ENCODE measurements around the gene ARSB.

ARSB gene

DNA sequence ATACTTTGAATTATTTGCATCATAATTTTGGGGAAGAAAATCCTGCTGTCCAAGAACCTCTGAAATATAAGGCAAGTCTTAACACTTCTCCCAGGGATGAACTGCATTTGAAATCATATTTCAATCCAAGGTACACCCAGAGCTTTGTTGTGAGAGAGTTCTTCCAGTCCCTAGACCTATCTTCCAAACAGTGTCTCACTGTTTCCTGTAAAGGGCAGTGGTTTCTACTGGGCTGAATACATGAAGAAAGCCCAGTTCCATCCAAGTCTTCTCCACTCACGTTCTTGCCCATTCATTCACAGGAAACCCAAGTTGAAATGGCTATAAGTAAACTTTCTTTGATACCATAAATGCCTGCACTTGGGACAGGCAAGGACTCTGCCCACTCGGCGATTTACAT, 228.3 kb downstream of the ARSB start:
- TF ChIP-seq, protein P1, sequence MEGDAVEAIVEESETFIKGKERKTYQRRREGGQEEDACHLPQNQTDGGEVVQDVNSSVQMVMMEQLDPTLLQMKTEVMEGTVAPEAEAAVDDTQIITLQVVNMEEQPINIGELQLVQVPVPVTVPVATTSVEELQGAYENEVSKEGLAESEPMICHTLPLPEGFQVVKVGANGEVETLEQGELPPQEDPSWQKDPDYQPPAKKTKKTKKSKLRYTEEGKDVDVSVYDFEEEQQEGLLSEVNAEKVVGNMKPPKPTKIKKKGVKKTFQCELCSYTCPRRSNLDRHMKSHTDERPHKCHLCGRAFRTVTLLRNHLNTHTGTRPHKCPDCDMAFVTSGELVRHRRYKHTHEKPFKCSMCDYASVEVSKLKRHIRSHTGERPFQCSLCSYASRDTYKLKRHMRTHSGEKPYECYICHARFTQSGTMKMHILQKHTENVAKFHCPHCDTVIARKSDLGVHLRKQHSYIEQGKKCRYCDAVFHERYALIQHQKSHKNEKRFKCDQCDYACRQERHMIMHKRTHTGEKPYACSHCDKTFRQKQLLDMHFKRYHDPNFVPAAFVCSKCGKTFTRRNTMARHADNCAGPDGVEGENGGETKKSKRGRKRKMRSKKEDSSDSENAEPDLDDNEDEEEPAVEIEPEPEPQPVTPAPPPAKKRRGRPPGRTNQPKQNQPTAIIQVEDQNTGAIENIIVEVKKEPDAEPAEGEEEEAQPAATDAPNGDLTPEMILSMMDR (IDR thresholded peaks at IDR 0.05), result no peak
- no peak for TF ChIP-seq ZFX (IDR thresholded peaks at IDR 0.05; ENCODE audit: borderline replicate concordance)
- no peak overlapping the region for H3K27ac ChIP-seq

DNA sequence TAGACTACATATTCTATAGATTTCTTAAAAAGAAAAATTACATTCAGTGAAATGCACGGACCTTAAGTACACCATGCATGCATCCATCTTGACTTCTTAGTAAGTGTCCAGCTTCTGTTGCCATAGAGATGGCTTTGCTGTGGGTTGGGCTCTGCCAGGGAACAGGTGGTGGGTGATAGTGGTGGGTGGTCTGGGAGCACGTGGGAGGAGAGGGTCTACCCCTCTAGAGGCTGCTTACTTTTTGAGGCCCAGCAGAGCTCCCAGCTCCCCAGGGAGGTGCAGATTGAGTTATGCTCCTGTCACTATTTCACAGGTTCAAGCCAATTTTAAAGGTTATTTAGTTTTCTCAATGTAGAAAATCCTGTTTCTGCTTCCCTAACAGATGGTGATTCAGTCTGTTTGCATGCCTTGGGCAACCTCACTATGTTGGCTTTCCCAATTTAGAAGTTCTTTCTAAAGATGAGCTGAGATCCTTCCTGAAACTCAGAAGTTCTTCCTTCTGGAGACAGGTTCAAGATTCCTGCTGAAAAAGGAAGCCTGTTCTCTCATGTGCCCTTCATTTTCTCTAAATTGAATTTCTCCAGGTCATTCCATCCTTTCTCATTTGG, 229.2 kb downstream of the ARSB start:
- TF ChIP-seq, protein P1 (IDR thresholded peaks at IDR 0.05), result no peak
- TF ChIP-seq ZFX (IDR thresholded peaks at IDR 0.05; ENCODE audit: borderline replicate concordance), result no peak
- no peak overlapping the region for H3K27ac ChIP-seq

DNA sequence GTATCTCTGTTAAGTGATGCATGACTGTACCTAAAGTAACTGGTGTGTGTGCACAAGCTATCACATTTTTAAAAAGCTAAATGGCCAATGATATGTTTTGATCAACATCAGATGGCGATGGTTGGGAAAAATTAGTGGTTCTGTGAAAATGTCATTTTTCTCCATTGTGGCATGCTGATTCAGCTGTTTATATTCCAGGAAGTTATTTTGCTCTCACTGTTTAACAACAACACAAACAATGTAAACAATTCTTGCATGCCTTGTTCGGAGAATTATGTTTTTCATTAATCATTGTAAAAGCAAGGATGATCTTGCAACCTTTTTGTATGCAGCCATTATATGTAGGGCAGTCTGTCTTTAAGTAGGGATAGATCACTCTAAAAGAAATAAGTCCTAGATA, 230.5 kb downstream of the ARSB start:
- no peak overlapping the region for H3K27ac ChIP-seq

DNA sequence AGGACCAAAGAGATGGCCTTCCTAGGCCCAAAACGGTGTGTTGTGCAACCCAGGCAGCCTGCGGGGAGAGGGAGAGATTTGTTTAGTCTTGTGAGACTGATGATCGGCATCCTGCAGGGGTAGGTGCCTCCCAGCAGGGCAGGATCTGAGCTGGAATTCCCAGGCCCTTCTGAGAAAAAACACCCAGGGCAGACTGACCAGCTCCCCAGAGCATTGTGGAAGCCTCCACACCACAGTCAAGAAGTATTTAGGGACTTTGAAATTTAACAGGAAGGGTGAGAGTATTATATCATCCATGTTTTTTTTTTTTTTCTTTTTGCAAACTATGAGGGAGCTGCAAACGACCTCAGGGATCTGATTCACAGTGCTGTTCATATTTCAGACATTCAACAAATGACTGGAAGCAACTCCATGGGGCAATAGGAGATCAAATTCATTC, 232.0 kb downstream of the ARSB start:
- no peak for TF ChIP-seq ZFX (IDR thresholded peaks at IDR 0.05; ENCODE audit: borderline replicate concordance)
- TF ChIP-seq, protein P1 (IDR thresholded peaks at IDR 0.05), result no peak
- H3K27ac ChIP-seq, result no peak overlapping the region

More for the DNA sequence above, 230.5 kb downstream of the ARSB start:
- TF ChIP-seq ZFX (IDR thresholded peaks at IDR 0.05; ENCODE audit: borderline replicate concordance), result no peak
- TF ChIP-seq, protein P1 (IDR thresholded peaks at IDR 0.05), result no peak

DNA sequence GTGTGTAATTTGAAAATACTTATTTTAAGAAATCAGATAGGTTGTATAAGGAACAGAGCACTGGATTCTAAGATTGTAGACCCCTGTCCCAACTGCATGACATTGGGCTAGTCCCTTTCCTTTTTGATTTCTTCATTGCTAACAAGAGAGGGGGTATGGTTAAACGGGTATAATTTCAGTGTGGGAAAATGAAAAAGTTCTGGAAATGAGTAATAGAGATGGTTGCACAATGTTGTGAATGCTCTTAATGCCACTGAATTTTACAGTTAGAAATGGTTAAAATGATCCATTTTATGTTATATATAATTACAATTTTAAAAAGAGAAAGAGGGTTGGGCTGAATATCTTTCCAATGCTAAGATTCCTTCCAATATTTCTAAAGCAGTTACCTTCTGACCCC, 233.2 kb downstream of the ARSB start:
- no peak for TF ChIP-seq ZFX (IDR thresholded peaks at IDR 0.05; ENCODE audit: borderline replicate concordance)
- TF ChIP-seq, protein P1 (IDR thresholded peaks at IDR 0.05), result no peak
- no peak overlapping the region for H3K27ac ChIP-seq

DNA sequence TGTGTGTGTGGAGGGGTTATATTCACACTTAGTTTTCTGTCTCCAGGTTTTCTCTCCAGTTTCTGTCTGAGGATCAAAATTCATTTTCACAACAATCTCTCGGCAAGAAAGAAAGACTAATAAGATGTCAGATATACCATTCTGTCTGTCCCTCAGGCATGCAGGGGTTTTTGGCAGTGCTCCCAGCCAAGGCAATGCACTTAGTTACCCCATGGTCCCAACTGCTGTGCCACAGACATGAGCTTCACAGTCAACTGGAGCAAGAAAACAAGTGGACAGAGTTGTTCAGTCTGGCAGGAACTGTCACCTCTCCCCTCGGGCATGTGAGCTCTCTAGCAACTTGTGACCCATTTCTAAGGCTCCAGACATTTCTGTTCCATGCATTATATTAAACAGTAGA, 234.8 kb downstream of the ARSB start:
- TF ChIP-seq ZFX (IDR thresholded peaks at IDR 0.05; ENCODE audit: borderline replicate concordance), result no peak
- TF ChIP-seq, protein P1 (IDR thresholded peaks at IDR 0.05), result no peak
- no peak overlapping the region for H3K27ac ChIP-seq

DNA sequence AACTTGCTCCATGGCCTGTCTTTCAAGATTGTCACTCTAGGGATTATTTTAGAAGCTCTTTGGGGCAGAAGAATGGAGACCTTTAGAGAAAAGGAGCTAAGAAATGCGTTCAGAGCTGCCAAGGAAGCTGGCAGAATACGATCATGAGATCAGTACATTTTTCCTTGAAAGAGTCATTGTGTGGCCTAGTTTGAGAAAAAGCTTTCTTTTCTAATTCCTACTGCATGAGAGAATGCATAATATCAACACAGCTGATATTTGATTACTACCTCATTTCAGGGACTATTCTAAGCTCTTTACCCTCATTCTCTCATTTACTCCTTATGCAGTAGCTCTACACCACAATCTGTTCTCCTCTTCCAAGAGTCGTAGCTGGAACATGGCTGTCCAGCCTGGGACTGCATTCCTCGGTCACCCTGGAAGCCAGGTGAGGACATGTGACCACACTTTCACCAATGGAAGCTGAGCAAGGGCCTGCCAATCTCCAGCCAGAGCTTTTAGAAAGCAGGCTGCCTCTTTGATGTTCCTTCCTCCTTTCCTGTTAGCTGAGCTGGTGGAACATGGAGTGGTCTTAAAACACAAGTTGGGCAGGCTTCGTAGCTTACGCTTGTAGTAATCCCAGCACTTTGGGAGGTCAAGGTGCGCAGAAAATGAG, 237.3 kb downstream of the ARSB start:
- TF ChIP-seq ZFX (IDR thresholded peaks at IDR 0.05; ENCODE audit: borderline replicate concordance), result no peak
- TF ChIP-seq, protein P1 (IDR thresholded peaks at IDR 0.05), result no peak
- no peak overlapping the region for H3K27ac ChIP-seq

All from 22Rv1 (cell line).